ENCODE measurements around the gene POLE4.
A peak's percentile ranks its signal among the peaks of the same experiment; 100 is the strongest.

The POLE4 gene

GRCh38 chr2:74917702-74918619, 40.5 kb upstream of the POLE4 start:
- DNase-seq (ENCODE audit: low read depth): no peak
- TF ChIP-seq CTCF (IDR thresholded peaks at IDR 0.05; ENCODE audit: low read depth, low read length, missing control alignments): no peak
- no peak overlapping the region for H3K4me3 ChIP-seq (ENCODE audit: low read depth, low read length)

- TF ChIP-seq CTCF (IDR thresholded peaks at IDR 0.05; ENCODE audit: low read depth, low read length, missing control alignments): peak; percentile 84
- DNase-seq (ENCODE audit: low read depth): no peak
- H3K4me3 ChIP-seq (ENCODE audit: low read depth, low read length): peak overlapping the region; percentile 28; the same call in 1 of the 2 replicates
Measured at GRCh38 chr2:74919827-74920226, 38.6 kb upstream of the POLE4 start.

DNA sequence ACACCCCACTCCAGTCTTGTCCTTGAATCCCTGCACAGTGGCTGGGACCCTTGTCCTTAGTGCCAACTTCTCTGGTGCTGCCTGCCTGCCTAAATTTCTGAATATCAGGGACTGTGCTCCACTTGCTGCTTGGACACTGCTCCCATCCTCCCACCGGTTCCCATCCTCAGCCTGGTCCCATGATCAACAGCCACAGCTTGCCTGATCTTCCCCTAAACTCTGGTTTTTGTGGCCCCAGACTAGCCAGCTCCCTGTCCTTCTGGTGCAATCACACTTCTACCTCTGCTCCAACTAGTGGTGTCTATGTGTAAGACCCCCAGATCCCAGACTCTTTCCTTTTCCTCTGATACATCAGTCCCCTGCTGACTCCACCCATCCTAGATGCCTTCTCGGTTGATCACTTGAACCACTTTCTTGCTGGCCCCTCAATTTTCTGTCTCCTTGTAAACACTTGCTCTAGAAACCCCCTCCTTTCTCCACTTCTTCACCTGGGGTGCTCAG, 37.2 kb upstream of the POLE4 start:
- TF ChIP-seq CTCF (IDR thresholded peaks at IDR 0.05; ENCODE audit: low read depth, low read length, missing control alignments): no peak
- no peak for DNase-seq (ENCODE audit: low read depth)
- no peak overlapping the region for H3K4me3 ChIP-seq (ENCODE audit: low read depth, low read length)

DNA sequence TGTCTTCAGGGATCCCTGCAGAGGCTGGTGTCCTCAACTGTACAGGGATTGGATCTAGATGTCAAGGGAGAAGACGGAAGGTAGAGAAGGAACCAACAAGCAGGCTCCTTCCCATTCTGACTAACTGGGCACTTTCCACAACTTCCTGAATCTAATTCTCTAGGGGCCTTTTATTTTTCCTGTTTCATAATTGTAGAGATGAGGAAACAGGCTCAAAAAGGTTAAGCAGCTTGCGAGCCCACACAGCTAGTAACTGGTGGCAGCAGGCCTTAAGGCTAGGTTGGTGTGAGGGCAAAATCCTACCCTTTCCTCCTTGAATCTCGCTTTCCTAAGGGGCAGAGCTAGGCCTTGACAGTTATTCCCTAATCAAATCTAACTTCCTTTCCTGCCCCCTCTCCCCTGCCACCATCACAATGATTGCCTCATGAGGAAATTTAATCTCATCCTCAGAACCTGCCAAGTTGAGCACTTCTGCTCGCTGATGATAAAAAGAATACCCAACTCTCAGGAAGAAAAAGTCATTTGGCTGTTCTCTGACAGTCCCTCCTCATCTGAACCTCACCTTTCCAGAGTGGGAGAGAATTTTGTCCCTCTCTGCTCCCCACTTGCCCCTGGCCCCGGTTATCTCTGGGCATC, 35.7 kb upstream of the POLE4 start:
- no peak overlapping the region for H3K4me3 ChIP-seq (ENCODE audit: low read depth, low read length)
- DNase-seq (ENCODE audit: low read depth): no peak
- TF ChIP-seq CTCF (IDR thresholded peaks at IDR 0.05; ENCODE audit: low read depth, low read length, missing control alignments): no peak

DNA sequence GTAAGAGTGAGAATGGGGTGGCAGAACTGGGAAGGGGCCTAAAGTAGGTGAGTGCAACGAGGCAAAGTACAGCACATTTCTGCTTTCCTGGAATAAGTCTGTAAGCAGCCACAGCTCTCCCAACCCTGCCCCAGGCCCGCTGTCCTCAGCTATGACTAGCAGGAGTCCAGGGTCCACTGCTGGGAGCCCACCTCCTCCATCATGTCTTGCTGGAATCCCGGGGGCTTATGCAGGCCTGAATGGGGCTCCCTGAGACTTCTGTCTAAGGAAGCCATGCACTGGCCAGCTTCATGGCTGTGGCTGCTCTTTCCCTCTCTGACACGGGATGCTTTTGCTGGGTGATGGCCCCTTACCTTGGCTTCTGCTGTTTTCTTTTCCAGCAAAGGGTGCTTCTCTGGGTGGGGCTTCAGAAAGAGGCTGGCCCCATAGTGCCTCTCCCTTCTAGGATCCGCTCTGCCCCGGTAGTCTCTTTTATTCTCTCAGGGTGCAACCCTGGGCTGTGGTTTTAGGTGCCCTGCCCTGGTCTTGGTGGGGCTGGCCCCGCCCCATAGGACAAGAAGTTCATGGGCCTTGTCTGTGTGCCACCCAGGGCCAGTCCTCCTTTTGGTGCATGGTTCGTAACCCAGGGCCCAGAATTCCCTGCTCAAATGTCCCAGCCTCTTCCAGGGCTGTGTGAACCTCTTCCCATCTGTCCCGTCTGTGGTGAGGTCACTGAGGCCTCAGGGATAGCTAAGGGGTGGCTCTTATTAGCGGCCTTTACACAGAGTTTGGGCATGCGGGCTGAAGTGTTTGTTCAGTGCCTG, 33.8 kb upstream of the POLE4 start:
- no peak for DNase-seq (ENCODE audit: low read depth)
- H3K4me3 ChIP-seq (ENCODE audit: low read depth, low read length): no peak overlapping the region
- TF ChIP-seq CTCF (IDR thresholded peaks at IDR 0.05; ENCODE audit: low read depth, low read length, missing control alignments): no peak

DNA sequence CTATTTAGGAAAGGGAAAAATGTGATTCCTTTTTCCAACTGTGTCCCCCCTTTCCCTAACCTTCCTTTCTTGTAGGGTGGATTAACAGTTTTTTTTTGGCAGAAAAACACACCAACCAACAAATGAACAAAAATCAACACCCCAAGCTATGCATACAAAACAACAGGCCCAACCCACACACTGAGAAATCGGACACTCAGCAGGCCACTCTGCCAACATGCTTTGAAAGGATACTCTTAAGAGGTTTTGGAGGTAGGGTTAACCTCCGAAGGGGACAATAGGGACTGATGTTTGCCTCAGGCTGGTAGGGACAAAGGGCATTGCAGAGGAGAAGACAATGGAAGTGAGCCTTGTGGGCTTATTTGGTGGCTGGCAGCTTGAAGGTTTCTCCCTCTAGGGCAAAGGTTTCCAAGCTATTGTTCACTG, 33.1 kb upstream of the POLE4 start:
- no peak for TF ChIP-seq CTCF (IDR thresholded peaks at IDR 0.05; ENCODE audit: low read depth, low read length, missing control alignments)
- no peak for DNase-seq (ENCODE audit: low read depth)
- no peak overlapping the region for H3K4me3 ChIP-seq (ENCODE audit: low read depth, low read length)

Data from GM12864 (cell line).